CD4-positive, alpha-beta T cell (primary cell): Measurements from ENCODE around the gene TACR1. TPM values are rescaled to one million over a fixed set of nuclear protein-coding genes. Genes with fewer than 3 reads are reported as not detected.
A peak's percentile ranks its signal among the peaks of the same experiment; 100 is the strongest.

Experiments used
- ATAC-seq: fragments of 200-7000 bp; cut with Tn5 transposase; one replicate; pipeline ENCODE4 v1.10.0; 2022; ENCODE audit warnings: mild to moderate bottlenecking; ENCODE audit not compliant: poor library complexity
- CTCF ChIA-PET: fragments of 350-600 bp; sonication (Branson Sonifier 250); formaldehyde crosslinking; loops from one replicate; lab custom pipeline; 2021; ENCODE audit warnings: antibody characterized with exemption, inconsistent platforms; lab: Charles Lee
- POLR2A ChIA-PET: fragments of 350-600 bp; sonication (Branson Sonifier 250); formaldehyde crosslinking; loops from one replicate; lab custom pipeline; 2021; ENCODE audit warnings: antibody characterized with exemption, inconsistent platforms; lab: Charles Lee
- DNase-seq, 14 experiments: peaks; one replicate each; pipeline ENCODE4 v3.0.0-alpha.2; 2013 to 2020; ENCODE audit warnings: mixed read lengths in 2 of 14
- H3K27ac ChIP-seq, 2 donors: one replicate each; pipeline versions ENCODE4 v1.5.1 to v1.7.0; 2013; ENCODE audit warnings: low read length in 2 of 2, low read depth in 1 of 2, mild to moderate bottlenecking in 1 of 2
- H3K27me3 ChIP-seq, 2 experiments: 1 replicate in 1 of 2; 2 replicates in 1 of 2; pipeline versions ENCODE4 v1.6.1 to v1.7.0; 2013; ENCODE audit warnings: low read length in 2 of 2, control low read depth in 1 of 2, mild to moderate bottlenecking in 1 of 2, moderate library complexity in 1 of 2; ENCODE audit not compliant: insufficient read depth in 2 of 2, control insufficient read depth in 1 of 2
- H3K36me3 ChIP-seq: one replicate; pipeline ENCODE4 v1.6.1; 2013; ENCODE audit warnings: low read length, control low read depth; ENCODE audit not compliant: insufficient read depth
- H3K4me1 ChIP-seq: one replicate; pipeline ENCODE4 v1.6.1; 2013; ENCODE audit warnings: low read length, control low read depth; ENCODE audit not compliant: insufficient read depth
- H3K4me3 ChIP-seq: one replicate; pipeline ENCODE4 v1.5.1; 2013; ENCODE audit warnings: mild to moderate bottlenecking, low read length, moderate library complexity
- H3K9me3 ChIP-seq, 2 experiments: 1 replicate in 1 of 2; 2 replicates in 1 of 2; pipeline versions ENCODE4 v1.6.1 to v1.7.0; 2013; ENCODE audit warnings: low read length in 2 of 2, mild to moderate bottlenecking in 2 of 2, control low read depth in 1 of 2, moderate library complexity in 1 of 2; ENCODE audit not compliant: control insufficient read depth in 1 of 2, insufficient read depth in 1 of 2
- H3K27ac Mint-ChIP-seq: one replicate; pipeline ENCODE4 v1.8.0; 2020; ENCODE audit warnings: mixed read lengths
- H3K27me3 Mint-ChIP-seq: one replicate; pipeline ENCODE4 v1.8.0; 2021; ENCODE audit warnings: mixed read lengths
- H3K36me3 Mint-ChIP-seq: one replicate; pipeline ENCODE4 v1.8.0; 2021; ENCODE audit warnings: low read depth, mixed read lengths
- H3K4me1 Mint-ChIP-seq: one replicate; pipeline ENCODE4 v1.8.0; 2021; ENCODE audit warnings: low read depth, mixed read lengths
- H3K4me3 Mint-ChIP-seq: one replicate; pipeline ENCODE4 v1.8.0; 2020; ENCODE audit warnings: mild to moderate bottlenecking, mixed read lengths
- H3K9me3 Mint-ChIP-seq: one replicate; pipeline ENCODE4 v1.8.0; 2020; ENCODE audit warnings: mixed read lengths
- intact Hi-C, 2 experiments: fragments of 100-400 bp; cut with DNase I in 1 of 2; cut with micrococcal nuclease in 1 of 2; formaldehyde crosslinking; loops; one replicate each; pipeline versions ENCODE4 v1.15.1 to v1.9.0; 2023 to 2025; cut with DNase I, micrococcal nuclease
- total RNA-seq, 174 experiments: library from RNA in 2 of 174; stranded (reverse) in 2 of 174; gene quantifications; one replicate each; pipeline ENCODE4 v1.2.3 and lab custom pipeline; 2021 to 2026
- TF ChIP-seq, protein P1 (sequence below): fragments of 200-600 bp; IDR thresholded peaks from one replicate; pipeline ENCODE4 v1.8.0; 2022; ENCODE audit warnings: antibody characterized with exemption, mild to moderate bottlenecking

Gene TACR1
- total RNA-seq, 2 experiments from 2014 or later, result 0.14 TPM; not detected in 1

DNA sequence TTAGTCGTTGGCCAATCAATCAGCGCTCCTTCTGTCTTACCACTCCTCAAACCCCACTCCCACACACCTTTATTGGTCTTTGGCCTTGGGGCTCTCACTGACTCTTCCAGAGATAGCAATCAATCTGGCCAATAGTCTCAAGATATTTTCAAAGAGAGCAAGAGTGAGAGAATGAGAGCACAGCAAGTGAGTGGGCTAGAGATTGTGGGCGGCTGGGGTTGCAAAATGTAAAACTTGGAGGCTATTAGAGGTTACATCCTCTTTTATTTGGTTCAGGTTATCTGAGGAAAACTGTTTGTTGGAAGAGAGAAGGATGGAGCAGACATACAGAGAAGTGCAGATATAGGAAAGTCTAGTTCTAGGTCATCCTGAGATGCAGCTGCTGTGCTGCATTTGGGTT lies 32.8 kb downstream of the TACR1 start:
- Mint-ChIP-seq H3K27me3 (no peaks in the 10 kb centered on the region), H3K9me3 (no peaks in the 10 kb centered on the region), H3K27ac (no peak overlapping the region), H3K36me3 (no peaks in the 10 kb centered on the region), H3K4me1 (no peaks in the 10 kb centered on the region), H3K4me3 (no peak overlapping the region)
- no peak for DNase-seq
- intact Hi-C loops, result no loop called here
- Histone ChIP-seq H3K9me3 (no peaks in the 10 kb centered on the region), H3K4me3 (no peak overlapping the region), H3K27me3 (no peaks in the 10 kb centered on the region), H3K36me3 (no peaks in the 10 kb centered on the region), H3K4me1 (no peaks in the 10 kb centered on the region), H3K27ac (no peak overlapping the region)
- ChIA-PET POLR2A (no interaction called here), CTCF (no interaction called here)
- TF ChIP-seq, protein P1, sequence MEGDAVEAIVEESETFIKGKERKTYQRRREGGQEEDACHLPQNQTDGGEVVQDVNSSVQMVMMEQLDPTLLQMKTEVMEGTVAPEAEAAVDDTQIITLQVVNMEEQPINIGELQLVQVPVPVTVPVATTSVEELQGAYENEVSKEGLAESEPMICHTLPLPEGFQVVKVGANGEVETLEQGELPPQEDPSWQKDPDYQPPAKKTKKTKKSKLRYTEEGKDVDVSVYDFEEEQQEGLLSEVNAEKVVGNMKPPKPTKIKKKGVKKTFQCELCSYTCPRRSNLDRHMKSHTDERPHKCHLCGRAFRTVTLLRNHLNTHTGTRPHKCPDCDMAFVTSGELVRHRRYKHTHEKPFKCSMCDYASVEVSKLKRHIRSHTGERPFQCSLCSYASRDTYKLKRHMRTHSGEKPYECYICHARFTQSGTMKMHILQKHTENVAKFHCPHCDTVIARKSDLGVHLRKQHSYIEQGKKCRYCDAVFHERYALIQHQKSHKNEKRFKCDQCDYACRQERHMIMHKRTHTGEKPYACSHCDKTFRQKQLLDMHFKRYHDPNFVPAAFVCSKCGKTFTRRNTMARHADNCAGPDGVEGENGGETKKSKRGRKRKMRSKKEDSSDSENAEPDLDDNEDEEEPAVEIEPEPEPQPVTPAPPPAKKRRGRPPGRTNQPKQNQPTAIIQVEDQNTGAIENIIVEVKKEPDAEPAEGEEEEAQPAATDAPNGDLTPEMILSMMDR, result no peak
- no peak for ATAC-seq

DNA sequence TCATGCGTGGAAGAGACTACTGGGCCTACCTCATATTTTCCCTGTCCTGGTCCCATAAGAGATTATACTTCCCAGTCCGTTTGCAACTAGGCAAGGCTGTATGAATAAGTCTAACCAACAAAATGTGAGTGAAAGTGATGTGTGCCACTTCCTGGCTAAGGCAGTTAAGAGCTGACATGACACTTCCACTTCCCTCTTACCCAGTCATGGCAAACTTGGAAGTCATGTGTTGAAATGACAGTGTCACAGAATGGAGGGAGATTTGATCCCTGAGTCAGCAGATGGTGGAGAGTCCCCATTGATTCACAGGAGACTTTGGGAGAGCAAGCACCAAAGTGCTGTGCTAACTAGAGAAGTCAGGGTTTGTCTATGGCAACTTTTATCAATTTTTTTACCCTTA lies 36.4 kb downstream of the TACR1 start:
- TF ChIP-seq, protein P1, result no peak
- POLR2A ChIA-PET, result no interaction called here
- Mint-ChIP-seq H3K9me3 (no peaks in the 10 kb centered on the region), H3K4me3 (no peak overlapping the region), H3K4me1 (no peaks in the 10 kb centered on the region), H3K27ac (no peak overlapping the region), H3K27me3 (peaks cover 5% of the 10 kb centered on the region), H3K36me3 (no peaks in the 10 kb centered on the region)
- Histone ChIP-seq H3K27me3 (no peaks in the 10 kb centered on the region), H3K4me1 (no peaks in the 10 kb centered on the region), H3K4me3 (no peak overlapping the region), H3K27ac (no peak overlapping the region), H3K36me3 (no peaks in the 10 kb centered on the region), H3K9me3 (no peaks in the 10 kb centered on the region)
- CTCF ChIA-PET, result no interaction called here
- ATAC-seq, result no peak
- peak in 2 of 14 experiments; percentile 13 to 23 for DNase-seq
- intact Hi-C loops, result no loop called here

DNA sequence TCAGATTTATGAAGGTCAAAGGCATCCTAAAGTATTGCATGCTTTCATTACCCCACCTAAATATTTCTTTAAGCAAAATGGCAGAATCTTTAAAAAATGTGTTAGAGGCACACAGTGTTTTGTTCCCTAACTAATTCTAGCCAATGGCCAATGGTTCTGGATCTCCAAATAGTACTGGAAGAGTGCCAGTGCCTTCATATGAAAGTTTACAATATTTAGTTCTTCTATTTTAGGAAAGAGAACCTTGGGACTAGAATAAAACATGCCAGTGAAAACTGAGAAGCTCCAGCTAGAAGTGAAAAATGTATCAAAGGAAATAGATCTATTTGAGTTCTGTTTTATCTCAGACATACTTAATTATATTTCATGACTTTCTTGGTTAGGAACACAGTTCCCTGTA lies 37.1 kb downstream of the TACR1 start:
- no peak overlapping the region for H3K27ac Mint-ChIP-seq
- ChIA-PET POLR2A (no interaction called here), CTCF (no interaction called here)
- no peaks in the 10 kb centered on the region for H3K27me3 ChIP-seq
- peaks cover 5% of the 10 kb centered on the region for H3K27me3 Mint-ChIP-seq
- H3K36me3 Mint-ChIP-seq, result no peaks in the 10 kb centered on the region
- no peak overlapping the region for H3K27ac ChIP-seq
- H3K36me3 ChIP-seq, result no peaks in the 10 kb centered on the region
- no peaks in the 10 kb centered on the region for H3K4me1 ChIP-seq
- TF ChIP-seq, protein P1, result no peak
- no peak overlapping the region for H3K4me3 Mint-ChIP-seq
- DNase-seq (no peak), ATAC-seq (no peak)
- no peak overlapping the region for H3K4me3 ChIP-seq
- intact Hi-C loops, result no loop called here
- H3K9me3 Mint-ChIP-seq, result no peaks in the 10 kb centered on the region
- H3K9me3 ChIP-seq, result no peaks in the 10 kb centered on the region
- no peaks in the 10 kb centered on the region for H3K4me1 Mint-ChIP-seq
